Stimulated activated CD8-positive, alpha-beta memory T cell treated with anti-CD3 and anti-CD28 coated beads, Interleukin-7, amount 100 ng/mL, for 24 hours (primary cell): ENCODE results near the gene SLC35F6.

Experiments
- DNase-seq: peaks from one replicate; pipeline ENCODE4 v3.0.0-alpha.2; 2020; ENCODE audit warnings: low read depth

Gene SLC35F6

DNA sequence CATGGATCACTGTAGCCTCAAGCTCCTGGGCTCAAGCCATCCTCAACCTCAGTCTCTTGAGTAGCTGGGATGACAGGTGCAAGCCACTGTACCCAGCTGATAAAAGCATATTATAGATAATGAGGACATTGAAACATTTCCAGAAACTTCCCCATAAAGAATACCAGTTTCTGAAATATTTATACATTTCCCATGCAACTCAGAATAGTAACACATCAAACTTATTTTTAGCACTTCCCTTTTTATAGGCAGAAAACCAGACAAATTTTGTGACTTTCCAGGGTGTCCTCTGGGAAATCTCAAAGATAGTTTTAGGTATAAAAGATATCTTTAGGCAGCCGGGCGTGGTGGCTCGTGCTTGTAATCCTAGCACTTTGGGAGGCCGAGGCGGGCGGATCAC lies 58.8 kb downstream of the SLC35F6 start:
- DNase-seq = no peak
